NOMO-1 (cell line): ENCODE data around the gene DLGAP1.
"Not testable (repeated sequence)": the region's sequence is repeated elsewhere in the genome, so short reads cannot be mapped to it uniquely, and the experiment has no call there.

Experiments used
- DNase-seq, 2 experiments: peaks; one replicate each; lab custom pipeline; 2025; ENCODE audit not compliant: unreplicated experiment in 2 of 2; lab: John Stamatoyannopoulos, UW

The DLGAP1 gene

DNA sequence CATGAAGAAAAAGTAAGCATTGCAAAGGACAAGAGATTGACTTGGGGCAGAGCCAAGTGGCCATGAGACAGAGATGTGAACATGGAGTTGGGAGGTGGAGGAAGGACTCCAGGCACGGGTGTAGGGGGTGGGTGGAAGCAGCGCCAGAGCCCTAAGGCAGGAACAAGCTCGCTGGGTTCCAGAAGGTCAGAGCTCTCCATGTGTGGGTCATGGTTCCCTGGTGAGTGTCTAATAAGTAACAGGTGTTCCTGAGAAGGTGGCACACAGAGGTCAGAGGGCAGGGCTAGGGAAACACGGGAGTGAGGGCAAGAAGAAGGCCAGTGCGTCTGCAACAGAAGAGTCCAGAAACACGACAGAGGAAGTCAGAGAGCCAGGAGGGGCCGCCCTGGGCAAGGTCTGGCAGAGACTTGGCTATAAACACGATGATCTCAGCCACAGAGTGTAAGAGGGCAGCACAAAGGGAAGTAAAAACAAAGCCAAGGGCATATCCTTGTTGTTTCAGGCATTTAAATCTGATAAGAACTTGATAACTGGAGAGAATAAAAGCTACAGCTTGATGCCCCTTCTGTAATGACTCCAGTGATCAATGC, 744.3 kb downstream of the DLGAP1 start:
- DNase-seq = peak; percentile 75 to 88

DNA sequence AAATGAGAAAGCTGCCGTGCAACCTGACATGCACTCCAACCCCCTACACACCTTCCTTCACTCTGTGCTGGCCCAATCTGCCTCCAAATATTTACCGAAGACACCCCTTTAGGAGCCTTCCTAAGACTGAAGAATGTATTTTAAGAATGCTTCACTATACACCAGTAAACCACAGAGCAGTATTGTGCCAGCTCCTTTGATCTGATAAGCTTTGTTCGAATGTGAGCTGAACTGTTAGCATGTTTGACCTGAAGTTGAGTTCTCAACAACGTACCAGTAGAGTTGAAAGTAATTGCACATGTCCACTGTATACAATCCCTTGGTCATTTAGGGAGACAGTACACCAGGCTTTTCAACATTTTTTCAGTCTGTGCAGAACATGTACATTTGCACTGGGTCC, 745.9 kb downstream of the DLGAP1 start:
- DNase-seq = no peak

DNA sequence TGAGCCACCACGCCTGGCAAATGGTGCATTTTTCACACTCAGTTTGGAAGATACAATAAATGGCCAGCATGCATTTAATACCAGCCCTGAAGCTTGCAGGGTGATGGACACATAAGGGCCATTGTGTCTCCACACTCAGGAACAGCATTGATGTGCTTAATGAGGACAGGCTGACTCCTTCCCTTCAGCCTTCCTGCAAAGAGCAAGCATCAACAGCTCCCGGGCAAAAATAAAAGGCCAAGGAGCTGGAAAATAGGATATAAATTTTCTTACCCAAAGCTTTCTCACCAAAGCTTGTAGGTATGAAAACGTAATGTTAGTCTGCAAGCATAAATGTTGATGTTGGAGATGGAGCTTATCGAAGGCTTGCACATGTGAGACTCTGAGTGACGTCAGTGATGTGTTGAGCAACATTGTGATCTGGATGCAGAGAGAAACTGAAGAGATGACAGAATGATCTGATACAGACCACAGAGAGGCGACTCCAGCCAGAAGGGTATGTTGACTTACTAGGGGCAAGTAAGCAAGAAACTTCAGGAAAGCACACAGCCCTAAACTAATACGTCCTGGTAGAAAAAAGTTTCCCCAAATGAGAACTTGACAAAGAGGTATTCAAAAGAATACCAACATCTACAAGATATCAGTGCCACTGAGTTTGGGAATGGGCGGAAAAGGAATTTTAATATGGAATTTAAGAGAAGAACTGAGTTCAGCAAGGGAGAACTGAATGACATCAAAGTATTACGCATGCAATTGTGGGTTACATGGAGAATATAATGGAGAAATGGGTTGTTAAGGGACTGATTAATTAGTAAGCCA, 748.6 kb downstream of the DLGAP1 start:
- DNase-seq = no peak

DNA sequence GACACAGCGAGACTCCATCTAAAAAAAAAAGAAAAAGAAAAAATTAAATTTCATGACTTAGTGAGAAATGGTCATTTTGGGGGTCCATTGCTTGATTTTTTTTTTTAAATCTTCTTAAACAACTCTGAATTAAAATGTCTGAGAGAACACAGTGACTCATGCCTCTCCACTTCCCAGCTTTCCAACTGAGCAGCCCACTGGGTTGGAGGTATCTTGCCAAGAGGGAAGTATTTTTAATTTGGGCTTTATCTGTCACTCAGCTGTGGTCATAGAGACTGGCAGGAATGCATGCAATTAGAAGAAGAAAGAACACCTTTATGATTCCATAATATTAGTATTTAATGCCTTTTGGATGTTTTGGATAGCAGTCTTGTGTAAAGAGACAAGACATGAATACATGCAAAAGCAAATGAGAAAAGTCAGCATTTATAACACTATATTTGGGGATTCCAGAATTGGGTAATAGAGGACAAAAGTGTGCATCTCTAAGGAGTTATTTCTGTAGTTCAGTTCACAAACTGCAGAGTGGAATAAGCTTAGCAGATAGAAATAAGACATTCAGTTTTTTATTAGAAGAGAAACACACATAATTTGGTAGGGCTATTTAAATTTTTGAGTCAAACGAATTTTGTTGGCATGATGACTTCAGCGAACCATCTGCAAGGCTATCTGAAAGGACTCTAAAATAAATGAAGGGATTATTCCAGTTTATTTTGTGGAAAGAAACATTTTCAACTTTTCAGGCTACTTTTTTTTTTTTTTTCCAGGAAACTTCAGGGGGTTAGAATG, 750.4 kb downstream of the DLGAP1 start:
- DNase-seq = no peak

DNA sequence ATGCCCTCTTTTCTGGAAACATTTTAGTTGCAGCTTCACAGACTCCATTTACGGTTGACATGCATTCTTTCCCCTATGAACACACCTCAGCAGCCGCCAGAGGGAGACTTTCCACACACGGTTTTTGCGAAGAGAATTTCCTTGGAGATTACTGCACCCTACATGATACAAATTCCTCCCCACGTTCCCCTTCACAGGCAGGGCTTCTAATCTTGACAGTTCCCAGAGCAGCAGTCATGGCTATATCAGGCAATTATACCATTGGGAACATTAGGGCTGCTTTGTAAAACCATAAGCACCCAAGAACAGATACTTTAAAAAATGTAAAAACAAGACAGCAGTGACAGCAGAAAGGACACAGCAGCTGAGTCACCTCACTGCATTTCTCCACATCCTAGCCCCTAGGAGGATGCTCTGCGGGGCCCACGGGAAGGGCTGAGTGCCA, 751.4 kb downstream of the DLGAP1 start:
- peak; percentile 50 to 59 for DNase-seq

DNA sequence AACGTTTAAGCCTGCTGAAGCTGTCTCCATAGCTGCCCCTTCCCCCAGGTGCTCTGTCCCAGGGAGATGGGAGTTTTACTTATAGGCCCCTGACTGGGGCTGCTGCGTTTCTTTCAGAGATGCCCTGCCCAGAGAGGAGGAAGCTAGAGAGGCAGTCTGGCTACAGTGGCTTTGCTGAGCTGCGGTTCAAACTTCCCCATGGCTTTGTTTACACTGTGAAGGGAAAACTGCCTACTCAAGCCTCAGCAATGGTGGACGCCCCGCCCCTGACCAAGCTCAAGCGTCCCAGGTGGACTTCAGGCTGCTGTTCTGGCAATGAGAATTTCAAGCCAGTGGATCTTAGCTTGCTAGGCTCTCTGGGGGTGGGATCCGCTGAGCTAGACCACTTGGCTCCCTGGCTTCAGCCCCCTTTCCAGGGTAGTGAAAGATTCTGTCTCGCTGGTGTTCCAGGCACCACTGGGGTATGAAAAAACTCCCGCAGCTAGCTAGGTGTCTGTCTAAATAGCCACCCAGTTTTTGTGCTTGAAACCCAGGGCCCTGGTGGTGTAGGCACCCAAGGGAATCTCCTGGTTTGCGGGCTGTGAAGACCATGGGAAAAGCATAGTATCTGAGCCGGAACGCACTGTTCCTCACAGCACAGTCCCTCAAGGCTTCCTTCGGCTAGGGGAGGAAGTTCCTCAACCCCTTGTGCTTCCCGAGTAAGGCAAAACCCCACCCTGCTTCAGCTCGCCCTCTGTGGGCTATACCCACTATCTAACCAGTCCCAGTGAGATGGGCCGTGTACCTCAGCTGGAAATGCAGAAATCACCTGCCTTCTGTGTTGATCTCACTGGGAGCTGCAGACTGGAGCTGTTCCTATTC, 755.2 kb downstream of the DLGAP1 start:
- DNase-seq = peak in 1 of 2 experiments; percentile 36

DNA sequence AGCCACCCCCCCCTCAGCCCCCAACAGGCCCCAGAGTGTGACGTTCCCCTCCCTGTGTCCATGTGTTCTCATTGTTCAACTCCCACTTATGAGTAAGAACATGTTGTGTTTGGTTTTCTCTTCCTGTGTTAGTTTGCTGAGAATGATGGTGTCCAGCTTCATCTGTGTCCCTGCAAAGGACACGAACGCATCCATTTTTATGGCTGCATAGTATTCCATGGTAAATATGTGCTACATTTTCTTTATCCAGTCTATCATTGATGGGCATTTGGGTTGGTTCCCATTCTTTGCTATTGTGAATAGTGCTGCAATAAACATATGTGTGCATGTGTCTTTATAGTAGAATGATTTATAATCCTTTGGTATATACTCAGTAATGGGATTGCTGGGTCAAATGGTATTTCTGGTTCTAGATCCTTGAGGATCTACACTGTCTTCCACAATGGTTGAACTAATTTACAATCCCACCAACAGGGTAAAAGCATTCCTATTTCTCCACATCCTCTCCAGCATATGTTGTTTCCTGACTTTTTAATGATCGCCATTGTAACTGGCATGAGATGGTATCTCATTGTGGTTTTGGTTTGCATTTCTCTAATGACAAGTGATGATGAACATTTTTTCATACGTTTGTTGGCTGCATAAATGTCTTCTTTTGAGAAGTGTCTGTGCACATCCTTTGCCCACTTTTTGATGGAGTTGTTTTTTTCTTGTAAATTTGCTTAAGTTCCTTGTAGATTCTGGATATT, 760.9 kb downstream of the DLGAP1 start:
- not testable (repeated sequence) for DNase-seq

DNA sequence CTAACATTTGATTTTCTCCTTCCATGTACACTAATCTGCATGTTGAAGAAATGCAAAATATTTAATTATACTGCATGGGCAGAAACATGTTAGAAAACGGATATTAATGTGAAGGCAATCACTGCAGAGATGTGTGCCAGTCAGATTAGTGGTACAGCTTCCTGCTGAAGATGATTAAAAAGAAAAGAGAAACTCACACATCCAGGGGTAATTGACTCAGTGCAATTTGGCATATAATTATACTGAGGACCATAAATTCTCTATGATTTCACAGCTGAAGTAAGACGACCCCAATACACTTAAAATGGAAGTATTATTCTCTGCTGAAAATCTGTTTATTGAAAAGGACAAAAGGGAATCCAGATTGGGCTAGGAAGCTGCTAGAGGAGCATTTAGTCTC, 761.7 kb downstream of the DLGAP1 start:
- DNase-seq = no peak

DNA sequence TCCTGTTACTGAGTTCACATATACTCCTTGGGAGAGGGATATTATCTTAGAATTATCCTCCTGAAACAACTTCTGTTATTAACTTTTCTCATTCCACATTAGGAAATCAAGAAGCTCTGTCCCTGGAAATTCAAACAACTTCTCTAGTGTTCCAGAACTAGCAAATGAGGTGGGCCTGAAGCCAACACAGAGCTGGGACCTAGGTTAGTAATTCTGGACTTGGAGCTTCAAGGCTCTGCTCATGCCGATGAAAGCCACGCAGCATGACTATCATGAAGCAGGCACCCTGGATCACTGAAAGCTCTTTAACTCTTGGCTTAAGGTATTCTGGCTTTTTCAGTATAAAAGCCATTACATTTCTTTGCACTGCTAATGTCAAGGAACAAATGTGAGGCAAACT, 762.4 kb downstream of the DLGAP1 start:
- no peak for DNase-seq

DNA sequence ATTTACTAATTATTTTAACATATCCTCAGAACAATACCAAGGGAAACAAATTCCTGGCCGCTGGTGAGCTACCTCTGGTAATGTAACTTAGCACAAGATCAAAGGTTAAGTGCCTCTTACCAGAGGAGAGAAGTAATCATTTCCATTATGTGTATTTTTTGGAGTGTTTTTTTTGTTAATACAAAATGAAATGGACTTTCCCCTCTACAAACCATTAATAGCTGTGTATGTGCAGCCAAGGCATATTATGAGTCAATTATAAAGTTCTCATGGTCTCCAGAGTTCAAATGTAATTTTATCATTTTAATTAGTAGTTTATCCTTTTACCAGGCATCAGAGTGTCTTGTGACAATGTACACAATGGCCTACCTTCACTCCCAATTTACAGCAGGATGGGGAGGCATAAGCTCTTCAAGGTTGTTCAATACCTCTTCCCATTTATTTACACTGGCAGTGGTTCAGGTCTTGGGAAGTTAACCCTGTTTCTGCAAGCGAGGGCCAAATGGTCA, 762.9 kb downstream of the DLGAP1 start:
- no peak for DNase-seq

DNA sequence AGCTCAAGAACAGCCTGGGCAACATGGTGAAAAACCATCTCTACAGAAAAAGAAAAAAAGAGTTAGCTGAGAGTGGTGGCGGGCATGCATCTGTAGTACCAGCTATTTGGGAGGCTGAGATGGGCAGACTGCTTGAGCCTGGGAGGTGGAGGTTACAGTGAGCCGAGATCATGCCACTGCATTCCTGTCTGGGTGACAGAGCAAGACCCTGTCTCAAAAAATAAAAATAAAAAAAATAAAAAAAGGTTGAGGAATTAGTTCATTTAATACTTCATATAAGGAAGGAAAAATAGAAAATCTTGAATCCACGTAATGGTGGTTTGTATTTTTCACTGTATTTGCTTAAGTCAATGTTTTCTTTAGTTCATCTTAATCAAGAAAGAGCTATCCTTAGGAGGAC, 763.4 kb downstream of the DLGAP1 start:
- DNase-seq = no peak

DNA sequence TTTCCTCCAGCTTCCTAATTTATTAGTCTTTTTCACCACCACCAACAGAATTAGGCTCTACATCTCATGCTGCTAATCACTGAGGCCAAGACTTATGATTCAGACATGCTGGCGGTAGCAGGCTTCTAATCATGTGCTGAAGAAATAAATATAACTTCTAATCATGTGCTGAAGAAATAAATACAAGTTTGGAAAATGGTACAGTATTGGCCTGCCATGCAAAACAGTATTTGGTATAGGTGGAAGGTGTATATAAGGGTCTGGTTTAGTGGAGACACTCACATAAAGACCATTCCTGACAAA, 764.4 kb downstream of the DLGAP1 start:
- DNase-seq = no peak

DNA sequence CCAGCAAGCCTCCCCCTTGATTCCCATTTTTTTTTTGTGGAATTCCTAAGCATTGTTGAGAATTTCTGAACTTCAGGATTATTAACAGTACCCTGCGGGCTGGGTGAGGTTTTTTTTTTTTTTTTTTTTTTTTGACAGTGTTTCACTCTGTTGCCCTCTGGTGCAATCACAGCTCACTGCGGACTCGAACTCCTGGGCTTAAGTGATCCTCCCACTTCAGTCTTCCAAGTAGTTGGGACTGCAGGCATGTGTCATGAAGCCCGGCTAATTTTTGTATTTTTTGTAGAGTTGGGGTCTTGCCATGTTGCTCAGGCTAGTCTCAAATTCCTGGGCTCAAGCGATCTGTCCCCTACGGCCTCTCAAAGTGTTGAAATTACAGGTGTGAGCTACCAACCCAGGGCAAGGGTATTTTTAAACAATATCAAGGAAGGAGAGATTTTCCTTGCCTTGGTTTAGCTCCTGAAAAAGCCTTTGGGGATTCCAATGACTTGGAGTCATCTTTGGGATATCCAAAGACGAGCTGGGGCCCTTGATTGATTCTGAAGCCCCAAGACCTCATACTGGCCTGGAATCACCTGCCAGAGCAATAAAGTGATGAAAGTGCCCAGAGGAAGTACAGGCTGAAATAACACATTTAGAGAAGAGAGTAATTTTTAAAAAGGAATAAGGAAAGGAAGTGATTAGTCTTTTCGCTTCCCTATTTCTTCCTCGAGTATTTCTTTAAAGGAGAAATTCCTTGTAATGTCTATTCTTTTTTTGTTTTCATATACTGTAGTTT, 764.9 kb downstream of the DLGAP1 start:
- peak; percentile 43 to 81 for DNase-seq

DNA sequence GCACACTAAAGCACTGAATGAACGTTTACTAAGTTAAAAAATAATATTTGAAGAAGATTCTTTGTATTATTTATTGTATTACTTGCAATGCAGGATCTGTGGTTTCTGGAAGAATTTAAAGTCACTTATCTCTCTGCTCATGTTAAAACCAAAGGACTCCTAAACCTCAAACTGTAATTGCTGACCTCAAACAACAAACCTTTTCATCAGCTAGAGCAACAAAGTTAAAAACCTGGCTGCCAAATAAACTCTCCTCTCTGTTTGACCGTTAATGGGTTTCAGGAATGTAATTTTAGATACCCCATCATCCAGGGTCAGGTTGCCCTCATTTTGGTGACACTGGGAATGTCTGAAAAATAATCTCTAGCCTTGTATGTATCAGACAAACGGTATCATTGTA, 766.0 kb downstream of the DLGAP1 start:
- DNase-seq = no peak

DNA sequence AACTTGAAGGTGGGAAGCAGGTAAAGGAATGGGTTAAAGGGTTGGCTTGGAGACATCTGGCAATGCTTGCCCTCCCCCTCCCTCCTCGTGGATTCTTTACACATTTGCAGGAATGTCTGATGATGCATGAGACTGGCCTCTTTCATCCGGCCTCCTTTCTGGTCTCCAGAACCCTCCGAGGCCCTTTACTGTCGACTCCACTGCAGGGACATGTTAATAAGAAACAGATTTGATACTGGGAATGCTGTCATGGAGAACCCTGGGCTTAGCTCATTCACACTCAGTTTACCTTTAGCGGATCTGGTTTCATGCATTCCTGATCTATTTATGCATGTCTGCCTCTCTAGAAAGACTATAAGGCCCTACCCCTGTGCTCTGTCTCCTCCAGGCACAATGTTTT, 766.4 kb downstream of the DLGAP1 start:
- no peak for DNase-seq

DNA sequence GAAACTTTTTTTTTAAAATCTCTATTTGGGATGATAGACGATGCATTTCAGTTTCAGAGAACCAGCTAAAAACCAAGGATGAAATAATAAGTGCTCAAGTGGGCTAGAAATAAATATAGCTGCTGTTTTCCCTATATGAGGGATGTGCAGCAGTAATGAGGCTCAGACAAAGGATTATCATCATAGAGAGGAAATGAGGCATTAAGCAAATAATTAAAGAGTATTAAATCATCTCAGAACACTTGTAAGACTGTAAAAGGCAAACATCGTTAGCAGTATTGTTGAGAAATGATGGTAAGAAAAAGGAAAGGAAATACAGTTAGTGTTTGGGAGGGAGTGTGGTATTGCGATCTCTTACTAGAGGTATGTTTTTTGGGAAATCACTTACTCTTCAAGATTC, 771.6 kb downstream of the DLGAP1 start:
- no peak for DNase-seq

DNA sequence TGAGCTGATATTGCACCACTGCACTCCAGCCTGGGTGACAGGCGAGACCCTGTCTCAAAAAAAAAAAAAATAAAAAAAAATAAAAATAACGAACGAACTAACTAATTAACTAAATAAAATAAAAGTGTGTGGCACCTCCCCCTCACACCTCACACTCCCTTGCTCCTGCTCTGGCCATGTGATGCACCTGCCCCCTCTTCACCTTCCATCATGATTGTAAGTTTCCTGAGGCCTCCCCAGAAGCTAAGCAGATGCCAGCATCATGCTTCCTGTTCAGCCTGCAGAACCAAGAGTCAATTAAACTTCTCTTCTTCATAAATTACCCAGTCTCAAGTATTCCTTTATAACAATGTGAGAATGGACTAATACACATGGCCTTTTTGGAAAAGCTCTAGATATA, 773.0 kb downstream of the DLGAP1 start:
- DNase-seq = no peak

DNA sequence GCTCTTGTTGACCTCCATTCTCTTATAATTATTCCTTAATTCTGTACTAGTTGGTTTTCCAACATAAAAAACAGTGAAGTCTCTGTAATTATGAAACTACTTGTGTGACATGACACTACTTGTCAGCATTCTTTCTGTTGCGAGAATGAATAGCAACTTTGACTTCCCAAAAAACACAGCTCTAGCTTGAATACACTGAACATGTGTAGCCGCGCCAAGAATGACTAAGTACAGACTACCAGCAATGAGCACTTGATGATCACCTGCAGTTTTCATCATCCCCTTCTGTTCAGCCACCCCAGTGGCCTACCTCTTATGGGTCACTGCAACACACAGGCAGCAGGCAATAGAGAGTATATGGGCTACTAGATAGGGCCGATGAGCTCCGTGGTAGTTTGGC, 775.9 kb downstream of the DLGAP1 start:
- peak; percentile 15 to 73 for DNase-seq

DNA sequence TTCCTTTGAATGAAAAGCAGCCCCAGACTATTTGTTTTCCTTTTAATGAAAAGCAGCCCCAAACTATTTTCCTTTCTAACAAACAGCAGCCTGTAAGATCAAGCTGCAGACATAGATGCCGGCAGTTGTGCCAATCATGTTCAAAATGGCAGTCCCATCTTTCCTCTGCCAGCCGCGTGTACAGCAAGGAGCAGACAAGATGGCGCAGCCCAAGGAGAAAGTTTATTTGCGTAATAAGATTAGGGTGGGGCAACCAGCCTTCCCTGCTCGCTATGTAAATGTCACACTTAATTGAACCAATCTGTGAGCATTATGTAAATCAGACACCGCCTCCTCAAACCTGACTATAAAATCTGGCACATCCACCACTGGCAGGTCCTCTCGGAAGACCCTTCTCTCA, 779.1 kb downstream of the DLGAP1 start:
- no peak for DNase-seq
